GM12873 (cell line): ENCODE measurements around the gene SIK3.

Experiments
- TF ChIP-seq, protein P1 (sequence below): IDR thresholded peaks from 2 replicates; pipeline ENCODE4 v1.5.1; 2012; ENCODE audit warnings: low read depth, mild to moderate bottlenecking, moderate library complexity, low read length, control low read depth; ENCODE audit not compliant: insufficient read depth; ENCODE audit errors: missing control alignments

Gene SIK3

DNA sequence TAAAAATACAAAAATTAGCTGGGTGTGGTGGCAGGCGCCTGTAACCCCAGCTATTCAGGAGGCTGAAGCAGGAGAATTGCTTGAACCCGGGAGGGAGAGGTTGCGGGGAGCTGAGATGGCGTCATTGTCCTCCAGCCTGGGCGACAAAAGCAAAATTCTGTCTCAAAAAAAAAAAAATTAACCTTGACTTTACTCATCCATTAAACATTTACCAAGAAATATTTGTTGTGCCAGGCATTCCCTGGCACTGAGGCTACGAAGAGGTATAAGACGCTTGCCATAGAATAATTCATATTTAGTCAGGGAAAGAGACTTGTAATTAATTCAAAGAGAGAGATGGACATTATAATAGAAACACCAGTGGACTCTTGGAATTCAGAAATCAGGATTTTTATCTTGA is 32.7 kb upstream of the SIK3 start:
- TF ChIP-seq, protein P1, sequence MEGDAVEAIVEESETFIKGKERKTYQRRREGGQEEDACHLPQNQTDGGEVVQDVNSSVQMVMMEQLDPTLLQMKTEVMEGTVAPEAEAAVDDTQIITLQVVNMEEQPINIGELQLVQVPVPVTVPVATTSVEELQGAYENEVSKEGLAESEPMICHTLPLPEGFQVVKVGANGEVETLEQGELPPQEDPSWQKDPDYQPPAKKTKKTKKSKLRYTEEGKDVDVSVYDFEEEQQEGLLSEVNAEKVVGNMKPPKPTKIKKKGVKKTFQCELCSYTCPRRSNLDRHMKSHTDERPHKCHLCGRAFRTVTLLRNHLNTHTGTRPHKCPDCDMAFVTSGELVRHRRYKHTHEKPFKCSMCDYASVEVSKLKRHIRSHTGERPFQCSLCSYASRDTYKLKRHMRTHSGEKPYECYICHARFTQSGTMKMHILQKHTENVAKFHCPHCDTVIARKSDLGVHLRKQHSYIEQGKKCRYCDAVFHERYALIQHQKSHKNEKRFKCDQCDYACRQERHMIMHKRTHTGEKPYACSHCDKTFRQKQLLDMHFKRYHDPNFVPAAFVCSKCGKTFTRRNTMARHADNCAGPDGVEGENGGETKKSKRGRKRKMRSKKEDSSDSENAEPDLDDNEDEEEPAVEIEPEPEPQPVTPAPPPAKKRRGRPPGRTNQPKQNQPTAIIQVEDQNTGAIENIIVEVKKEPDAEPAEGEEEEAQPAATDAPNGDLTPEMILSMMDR = no peak

DNA sequence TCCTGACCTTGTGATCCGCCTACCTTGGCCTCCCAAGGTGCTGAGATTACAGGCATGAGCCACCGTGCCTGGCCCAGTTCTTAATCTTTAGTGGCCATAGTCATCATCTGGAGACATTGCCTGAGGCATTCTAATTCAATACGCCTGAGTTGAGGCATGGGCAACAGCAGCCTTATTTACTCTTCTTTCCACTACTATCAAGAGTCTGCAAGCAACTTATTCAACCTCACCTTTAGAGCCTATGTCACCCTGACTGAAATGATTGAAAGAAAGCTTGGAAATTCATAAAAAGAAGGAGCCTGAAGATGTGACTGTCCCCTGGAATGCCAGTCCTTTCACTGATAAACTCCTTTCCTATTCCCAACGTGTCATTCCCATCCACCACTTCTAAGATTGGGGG is 30.1 kb upstream of the SIK3 start:
- TF ChIP-seq, protein P1 = no peak

DNA sequence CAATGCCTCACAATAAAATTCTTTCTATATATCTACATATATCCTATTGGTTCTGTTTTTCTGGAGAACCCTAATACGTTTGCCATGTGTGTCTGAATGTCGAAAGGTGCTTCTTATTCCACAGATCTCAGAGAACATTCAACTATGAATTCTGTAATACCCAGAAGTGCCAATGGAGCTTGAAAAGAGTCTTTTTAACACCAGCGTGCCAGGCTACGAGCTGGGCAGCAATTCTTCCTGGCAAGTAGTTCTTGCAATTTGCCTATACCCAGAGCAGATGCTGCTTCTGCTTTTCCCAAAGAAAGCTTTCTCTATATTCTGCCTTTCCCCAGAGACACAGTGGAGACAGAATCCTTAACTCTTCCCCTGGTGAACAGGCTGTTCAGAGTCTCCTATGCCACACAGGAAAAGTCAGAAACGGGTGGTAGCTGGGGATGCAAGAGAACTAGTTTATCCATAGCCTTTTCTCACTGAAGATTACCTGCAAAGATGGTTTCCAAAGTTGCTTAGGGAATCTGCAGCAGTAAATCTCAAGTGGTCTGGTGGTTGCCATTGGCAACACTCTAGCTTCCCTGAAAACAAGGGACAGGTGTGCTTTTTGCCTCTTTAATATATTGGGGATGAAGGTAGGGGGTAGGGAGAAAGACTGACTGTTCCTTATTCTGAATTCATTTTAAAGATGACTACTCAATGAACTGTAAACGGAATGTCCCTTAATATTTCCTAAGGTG is 29.1 kb upstream of the SIK3 start:
- TF ChIP-seq, protein P1 = no peak

DNA sequence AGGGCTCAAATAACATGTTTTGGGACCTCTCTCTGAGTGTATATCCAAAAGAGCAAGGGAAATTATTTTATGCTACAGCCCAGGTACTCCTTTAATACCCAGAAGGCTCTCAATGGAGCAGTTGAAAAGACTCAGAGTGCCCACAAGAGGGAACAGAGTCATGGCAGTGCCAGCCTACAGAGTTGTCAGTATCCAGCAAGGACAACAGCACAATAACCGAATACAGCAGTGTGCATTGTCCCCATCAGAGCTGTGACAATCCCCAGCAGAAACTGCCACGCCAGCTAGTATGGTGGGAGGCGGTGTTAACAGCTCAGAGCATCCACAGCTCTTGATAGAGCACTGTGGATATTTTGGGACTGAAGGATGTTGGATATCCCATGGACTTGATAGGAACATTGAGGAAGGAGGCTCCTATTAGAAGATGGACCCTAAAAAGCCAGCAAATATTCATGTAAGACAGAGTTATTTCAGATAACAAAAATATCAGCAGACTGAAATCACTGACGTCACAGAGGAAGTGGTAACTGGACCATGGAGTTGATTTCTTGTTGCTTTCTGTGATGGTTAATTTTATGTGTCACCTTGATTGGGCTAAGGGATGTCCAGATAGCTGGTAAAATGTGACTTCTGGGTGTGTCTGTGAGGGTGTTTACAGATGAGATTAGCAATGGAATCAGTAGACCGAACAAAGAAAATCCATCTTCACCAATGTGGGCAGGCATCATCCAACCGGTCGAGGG is 28.2 kb upstream of the SIK3 start:
- TF ChIP-seq, protein P1 = no peak

DNA sequence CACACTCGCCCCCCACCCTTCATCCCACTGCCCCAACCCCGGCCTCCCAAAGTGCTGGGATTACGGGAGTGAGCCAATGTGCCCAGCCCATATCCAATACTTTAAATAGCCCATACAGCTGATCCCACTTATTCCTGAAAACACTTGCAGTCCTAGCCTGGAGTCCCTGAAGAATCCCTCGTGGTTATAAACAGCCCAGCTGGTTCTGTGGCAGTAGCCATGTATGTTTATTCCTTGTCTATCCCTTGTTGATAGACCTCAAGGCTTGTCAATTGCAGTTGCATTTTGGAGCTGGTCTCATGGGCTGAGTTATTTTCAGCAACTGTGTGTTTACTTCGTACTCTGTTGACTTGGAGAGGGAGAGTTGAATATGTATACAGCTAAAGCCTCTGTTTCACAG is 24.3 kb upstream of the SIK3 start:
- TF ChIP-seq, protein P1 = no peak

DNA sequence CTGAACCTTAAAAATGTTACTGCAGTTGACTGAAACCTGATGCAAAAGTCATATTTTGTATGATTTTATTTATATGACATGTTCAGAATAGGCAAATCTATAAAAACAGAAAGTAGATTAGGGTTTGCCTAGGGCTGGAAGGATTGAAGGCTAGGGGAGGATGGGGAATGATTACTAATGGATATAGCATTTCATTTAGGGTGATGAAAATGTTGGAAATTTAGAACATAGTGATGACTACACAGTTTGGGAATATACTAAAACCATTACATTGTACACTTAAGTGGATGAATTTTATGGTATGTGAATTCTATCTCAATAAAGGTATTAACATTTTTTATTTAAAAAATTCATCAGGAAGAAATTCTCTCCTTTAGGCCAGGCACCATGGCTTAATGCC is 22.9 kb upstream of the SIK3 start:
- TF ChIP-seq, protein P1 = no peak

DNA sequence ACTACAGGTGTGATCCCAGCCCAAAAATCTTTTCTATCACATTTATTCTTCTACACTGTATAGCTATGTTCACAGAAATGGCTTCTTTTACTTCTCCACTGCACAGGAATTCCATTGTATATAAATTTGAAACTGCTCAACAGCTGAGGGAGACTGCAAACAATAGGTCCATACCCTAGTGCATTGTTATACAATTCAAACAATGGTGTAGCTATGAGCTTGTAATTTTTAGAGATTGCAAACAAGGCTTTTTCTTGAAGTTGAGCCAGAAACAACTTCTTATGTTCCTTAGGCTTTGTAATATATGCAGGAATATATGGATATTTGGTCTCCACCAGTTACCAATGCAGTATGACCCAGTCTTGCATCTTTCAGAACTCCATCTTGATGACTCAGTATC is 19.5 kb upstream of the SIK3 start:
- TF ChIP-seq, protein P1 = no peak
